Measurements from ENCODE around the gene PDE4D. TPM values are rescaled to one million over a fixed set of nuclear protein-coding genes. Genes with fewer than 3 reads are reported as not detected.
"Not testable (repeated sequence)": the region's sequence is repeated elsewhere in the genome, so short reads cannot be mapped to it uniquely, and the experiment has no call there.

Gene PDE4D
- total RNA-seq, 1 experiment from 2014 or later = 5.3 TPM

DNA sequence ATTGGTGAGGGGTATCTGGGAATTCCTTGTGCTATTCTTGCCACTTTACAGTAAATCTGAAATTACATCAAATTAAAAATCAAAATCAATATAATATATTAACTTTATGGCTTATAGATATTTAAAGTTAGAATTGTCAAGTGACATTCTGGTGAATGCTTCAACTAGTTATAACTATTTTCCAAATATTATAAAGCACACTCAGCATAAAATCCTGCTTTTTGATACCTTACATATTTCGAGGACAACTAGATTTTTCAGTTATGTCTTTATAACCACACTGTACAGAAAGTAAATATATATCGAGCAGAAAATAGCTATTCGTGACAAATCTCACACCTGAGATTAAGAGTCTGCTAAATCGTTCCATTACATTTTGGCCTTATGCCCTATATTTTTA is 210.2 kb downstream of the PDE4D start:
- DNase-seq = no peak
- no peaks in the 10 kb centered on the region for H3K27me3 ChIP-seq (ENCODE audit: control insufficient read depth, insufficient read depth, low read length)
- no peaks in the 10 kb centered on the region for H3K36me3 ChIP-seq (replicated peaks; ENCODE audit: control insufficient read depth, insufficient read depth, low read length)
- H3K4me3 ChIP-seq (ENCODE audit: insufficient read depth, low read depth, low read length) = no peak overlapping the region

DNA sequence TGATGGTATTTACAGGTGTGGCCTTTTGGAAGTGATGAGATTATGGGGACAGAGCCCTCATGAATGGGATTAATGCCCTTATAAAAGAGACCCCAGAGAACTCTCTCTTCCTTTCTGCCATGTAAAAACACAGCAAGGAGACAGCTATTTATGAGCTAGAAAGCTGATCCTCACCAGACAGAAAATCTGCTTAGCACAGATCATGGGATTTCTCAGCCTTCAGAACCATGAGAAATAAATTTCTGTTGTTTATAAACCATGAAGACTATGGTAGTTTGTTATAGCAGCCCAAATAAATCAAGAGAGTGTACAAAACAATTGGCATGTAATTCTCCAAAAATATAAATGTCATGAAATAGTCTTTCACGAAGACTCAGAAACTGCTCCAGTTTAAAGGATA is 211.0 kb downstream of the PDE4D start:
- Histone ChIP-seq H3K27me3 (ENCODE audit: control insufficient read depth, insufficient read depth, low read length) (no peaks in the 10 kb centered on the region), H3K36me3 (replicated peaks; ENCODE audit: control insufficient read depth, insufficient read depth, low read length) (no peaks in the 10 kb centered on the region), H3K4me3 (ENCODE audit: insufficient read depth, low read depth, low read length) (no peak overlapping the region)
- DNase-seq = no peak

- DNase-seq = no peak
- H3K4me3 ChIP-seq (ENCODE audit: insufficient read depth, low read depth, low read length) = no peak overlapping the region
- no peaks in the 10 kb centered on the region for H3K27me3 ChIP-seq (ENCODE audit: control insufficient read depth, insufficient read depth, low read length)
- H3K36me3 ChIP-seq (replicated peaks; ENCODE audit: control insufficient read depth, insufficient read depth, low read length) = no peaks in the 10 kb centered on the region
Observed at GRCh38 chr5:59678943-59679342, 214.6 kb downstream of the PDE4D start.

- no peaks in the 10 kb centered on the region for H3K27me3 ChIP-seq (ENCODE audit: control insufficient read depth, insufficient read depth, low read length)
- H3K36me3 ChIP-seq (replicated peaks; ENCODE audit: control insufficient read depth, insufficient read depth, low read length) = no peaks in the 10 kb centered on the region
- H3K4me3 ChIP-seq (ENCODE audit: insufficient read depth, low read depth, low read length) = no peak overlapping the region
- no peak for DNase-seq
Observed at GRCh38 chr5:59674763-59675162, 218.8 kb downstream of the PDE4D start.

- no peak overlapping the region for H3K4me3 ChIP-seq (ENCODE audit: insufficient read depth, low read depth, low read length)
- H3K27me3 ChIP-seq (ENCODE audit: control insufficient read depth, insufficient read depth, low read length) = no peaks in the 10 kb centered on the region
- DNase-seq = peak; percentile 18
- no peaks in the 10 kb centered on the region for H3K36me3 ChIP-seq (replicated peaks; ENCODE audit: control insufficient read depth, insufficient read depth, low read length)
Observed at GRCh38 chr5:59673438-59674058, 220.0 kb downstream of the PDE4D start.

GRCh38 chr5:59666440-59667068 is 227.0 kb downstream of the PDE4D start:
- H3K4me3 ChIP-seq (ENCODE audit: insufficient read depth, low read depth, low read length) = no peak overlapping the region
- DNase-seq = no peak
- no peaks in the 10 kb centered on the region for H3K27me3 ChIP-seq (ENCODE audit: control insufficient read depth, insufficient read depth, low read length)
- no peaks in the 10 kb centered on the region for H3K36me3 ChIP-seq (replicated peaks; ENCODE audit: control insufficient read depth, insufficient read depth, low read length)

GRCh38 chr5:59665832-59666203 is 227.7 kb downstream of the PDE4D start:
- not testable (repeated sequence) for H3K27me3 ChIP-seq (ENCODE audit: control insufficient read depth, insufficient read depth, low read length); DNase-seq; H3K36me3 ChIP-seq (replicated peaks; ENCODE audit: control insufficient read depth, insufficient read depth, low read length); H3K4me3 ChIP-seq (ENCODE audit: insufficient read depth, low read depth, low read length)

- Histone ChIP-seq H3K36me3 (replicated peaks; ENCODE audit: control insufficient read depth, insufficient read depth, low read length) (no peaks in the 10 kb centered on the region), H3K4me3 (ENCODE audit: insufficient read depth, low read depth, low read length) (no peak overlapping the region), H3K27me3 (ENCODE audit: control insufficient read depth, insufficient read depth, low read length) (no peaks in the 10 kb centered on the region)
- no peak for DNase-seq
Observed at GRCh38 chr5:59665086-59665831, 228.3 kb downstream of the PDE4D start.

DNA sequence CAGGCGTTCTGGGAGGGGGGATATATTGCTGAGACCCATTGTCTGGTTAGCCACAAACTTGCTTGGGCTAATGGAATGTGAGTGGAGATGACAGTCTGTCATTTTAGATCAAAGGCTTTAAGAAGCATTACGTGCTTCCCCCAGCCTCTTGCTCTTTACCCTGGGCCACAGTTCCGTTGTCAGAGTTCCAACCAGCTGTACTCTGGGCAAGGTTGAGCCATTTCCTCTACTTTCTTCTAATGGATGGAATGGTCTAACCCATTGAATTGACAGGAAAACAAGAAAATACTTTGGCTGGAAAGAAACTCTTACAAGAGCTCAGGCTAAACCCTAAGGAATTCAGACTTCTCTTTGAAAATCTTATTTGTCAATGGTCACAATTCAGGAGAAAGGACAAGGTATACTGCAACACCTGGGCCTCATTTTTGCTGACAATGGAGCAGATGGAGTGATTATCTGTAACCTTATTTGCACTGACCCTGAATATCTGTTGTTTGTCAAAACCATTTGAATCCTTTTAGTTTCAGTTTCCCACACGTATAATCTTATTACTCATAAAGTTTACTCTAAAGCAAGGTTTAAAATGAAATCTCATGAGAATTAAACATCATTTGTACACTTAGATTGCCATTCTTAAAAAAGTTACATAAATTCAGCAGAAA is 231.4 kb downstream of the PDE4D start:
- no peak overlapping the region for H3K4me3 ChIP-seq (ENCODE audit: insufficient read depth, low read depth, low read length)
- DNase-seq = no peak
- no peaks in the 10 kb centered on the region for H3K27me3 ChIP-seq (ENCODE audit: control insufficient read depth, insufficient read depth, low read length)
- no peaks in the 10 kb centered on the region for H3K36me3 ChIP-seq (replicated peaks; ENCODE audit: control insufficient read depth, insufficient read depth, low read length)

GRCh38 chr5:59661311-59661710 is 232.2 kb downstream of the PDE4D start:
- no peak for DNase-seq
- no peaks in the 10 kb centered on the region for H3K36me3 ChIP-seq (replicated peaks; ENCODE audit: control insufficient read depth, insufficient read depth, low read length)
- H3K27me3 ChIP-seq (ENCODE audit: control insufficient read depth, insufficient read depth, low read length) = no peaks in the 10 kb centered on the region
- no peak overlapping the region for H3K4me3 ChIP-seq (ENCODE audit: insufficient read depth, low read depth, low read length)

DNA sequence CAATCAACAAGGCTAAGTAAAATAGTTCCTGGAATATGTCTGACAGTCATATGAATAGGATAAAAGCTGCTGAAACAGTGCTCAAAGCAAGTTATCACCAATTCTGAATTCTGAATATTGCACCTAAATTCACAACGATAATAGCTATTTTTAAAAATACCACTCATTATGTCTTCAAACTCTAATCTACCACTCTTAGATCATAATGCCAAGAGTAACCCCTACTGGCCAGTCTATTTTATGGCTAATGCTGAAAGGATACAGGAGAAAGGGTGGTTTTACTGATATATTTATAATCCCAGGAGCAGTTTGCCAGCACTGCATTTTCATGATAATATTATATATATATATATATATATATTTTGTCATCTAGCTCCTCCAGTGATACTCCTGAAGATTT is 232.8 kb downstream of the PDE4D start:
- H3K36me3 ChIP-seq (replicated peaks; ENCODE audit: control insufficient read depth, insufficient read depth, low read length) = no peaks in the 10 kb centered on the region
- DNase-seq = no peak
- H3K27me3 ChIP-seq (ENCODE audit: control insufficient read depth, insufficient read depth, low read length) = no peaks in the 10 kb centered on the region
- no peak overlapping the region for H3K4me3 ChIP-seq (ENCODE audit: insufficient read depth, low read depth, low read length)

DNA sequence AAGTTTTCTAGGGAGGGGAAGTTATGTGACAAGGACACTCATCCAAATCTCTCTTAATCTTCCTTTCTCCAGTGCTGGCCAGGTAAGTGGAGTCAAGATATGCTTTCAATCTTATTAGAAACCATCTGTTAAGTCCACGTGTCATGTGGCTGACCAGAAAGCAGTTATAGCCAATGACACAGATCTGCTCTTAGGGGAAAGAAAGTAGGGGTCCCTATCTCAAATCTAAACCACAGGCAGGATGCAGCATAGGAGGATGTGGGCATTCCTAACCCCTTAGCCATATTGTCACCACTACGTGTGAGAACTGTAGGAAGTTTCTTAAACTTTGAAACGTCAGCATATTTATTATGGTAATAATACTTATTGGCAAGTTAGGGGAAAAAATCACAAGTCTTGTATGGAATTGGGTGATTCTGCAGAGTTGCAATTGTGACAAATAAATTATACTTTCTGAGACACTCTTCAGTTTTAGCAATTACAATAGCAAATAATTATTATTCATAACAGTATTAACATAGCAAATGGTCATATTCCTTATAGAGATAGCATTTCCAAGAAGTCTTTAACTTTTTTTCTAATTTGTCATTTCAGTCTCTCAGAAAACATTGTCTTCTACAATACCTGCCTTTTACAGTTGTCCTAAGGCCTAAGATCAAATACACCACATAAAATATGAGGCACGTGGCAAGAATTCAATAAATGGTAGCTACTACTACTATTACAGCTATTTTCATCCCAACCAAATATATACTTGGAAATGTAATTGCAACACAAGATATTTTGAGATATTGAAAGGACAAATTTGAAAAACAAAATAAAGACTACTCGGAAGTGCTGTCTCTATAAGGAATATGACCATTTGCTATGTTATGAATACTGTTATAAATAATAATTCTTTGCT is 236.9 kb downstream of the PDE4D start:
- no peaks in the 10 kb centered on the region for H3K36me3 ChIP-seq (replicated peaks; ENCODE audit: control insufficient read depth, insufficient read depth, low read length)
- DNase-seq = no peak

GRCh38 chr5:59655693-59656309 is 237.7 kb downstream of the PDE4D start:
- H3K4me3 ChIP-seq (ENCODE audit: insufficient read depth, low read depth, low read length) = no peak overlapping the region

More for the DNA sequence above, 236.9 kb downstream of the PDE4D start:
- H3K27me3 ChIP-seq (ENCODE audit: control insufficient read depth, insufficient read depth, low read length) = no peaks in the 10 kb centered on the region
- no peak overlapping the region for H3K4me3 ChIP-seq (ENCODE audit: insufficient read depth, low read depth, low read length)

GRCh38 chr5:59654691-59655090 is 238.8 kb downstream of the PDE4D start:
- no peak for DNase-seq
- Histone ChIP-seq H3K27me3 (ENCODE audit: control insufficient read depth, insufficient read depth, low read length) (no peaks in the 10 kb centered on the region), H3K36me3 (replicated peaks; ENCODE audit: control insufficient read depth, insufficient read depth, low read length) (no peaks in the 10 kb centered on the region), H3K4me3 (ENCODE audit: insufficient read depth, low read depth, low read length) (no peak overlapping the region)

More at GRCh38 chr5:59655693-59656309, 237.7 kb downstream of the PDE4D start:
- no peak for DNase-seq
- no peaks in the 10 kb centered on the region for H3K27me3 ChIP-seq (ENCODE audit: control insufficient read depth, insufficient read depth, low read length)
- no peaks in the 10 kb centered on the region for H3K36me3 ChIP-seq (replicated peaks; ENCODE audit: control insufficient read depth, insufficient read depth, low read length)

All from H7 (cell line).